ENCODE measurements around the gene CTSO. TPM values are rescaled to one million over a fixed set of nuclear protein-coding genes. Genes with fewer than 3 reads are reported as not detected.

CTSO gene, protein sequence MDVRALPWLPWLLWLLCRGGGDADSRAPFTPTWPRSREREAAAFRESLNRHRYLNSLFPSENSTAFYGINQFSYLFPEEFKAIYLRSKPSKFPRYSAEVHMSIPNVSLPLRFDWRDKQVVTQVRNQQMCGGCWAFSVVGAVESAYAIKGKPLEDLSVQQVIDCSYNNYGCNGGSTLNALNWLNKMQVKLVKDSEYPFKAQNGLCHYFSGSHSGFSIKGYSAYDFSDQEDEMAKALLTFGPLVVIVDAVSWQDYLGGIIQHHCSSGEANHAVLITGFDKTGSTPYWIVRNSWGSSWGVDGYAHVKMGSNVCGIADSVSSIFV
- polyA plus RNA-seq (2013, experiment 1 of 2), result 20.2 TPM
- 21.1 TPM for polyA plus RNA-seq (2013, experiment 2 of 2)

DNA sequence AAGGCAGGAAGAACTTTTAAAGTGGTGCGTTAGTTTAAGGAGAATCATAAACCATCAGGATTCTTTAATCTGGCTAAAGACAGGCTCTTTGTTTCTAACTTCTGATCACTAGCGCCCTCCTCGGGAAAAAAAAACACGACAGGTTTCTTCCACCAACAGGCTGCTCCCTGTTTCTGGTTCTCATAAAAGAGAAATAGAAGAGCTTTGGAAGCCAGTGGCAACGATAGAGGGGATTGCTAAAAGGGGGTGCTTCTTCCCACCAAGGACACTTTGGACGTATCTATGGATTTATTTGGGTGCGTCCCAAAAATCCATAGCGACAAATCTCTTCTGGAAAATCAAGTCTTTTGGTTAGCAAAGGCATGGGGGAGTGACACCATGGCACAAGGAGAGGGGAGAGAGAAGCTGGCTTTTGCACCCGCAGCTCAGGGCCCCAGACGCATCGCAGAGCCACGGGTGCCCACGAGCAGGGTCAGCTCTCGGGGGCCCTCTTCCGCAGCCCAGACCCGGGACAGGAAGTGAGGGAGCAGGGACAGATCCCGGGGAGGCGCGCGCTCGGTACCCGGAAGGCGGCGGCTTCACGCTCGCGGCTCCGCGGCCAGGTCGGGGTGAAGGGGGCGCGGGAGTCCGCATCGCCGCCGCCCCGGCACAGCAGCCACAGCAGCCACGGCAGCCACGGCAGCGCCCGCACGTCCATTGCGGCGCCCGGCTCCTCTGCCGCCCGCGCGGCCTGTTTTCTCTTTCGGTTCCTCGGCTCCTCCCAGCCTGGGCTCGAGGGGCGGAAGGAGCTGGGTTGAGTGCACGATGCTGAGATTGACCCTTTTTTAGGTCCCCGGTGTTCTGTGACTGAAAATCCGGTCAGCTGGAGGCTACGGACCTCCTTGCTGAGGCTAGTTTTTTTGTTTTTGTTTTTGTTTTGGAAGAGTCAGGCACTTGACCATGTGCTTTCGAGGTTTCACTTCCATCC lies at the start of gene CTSO:
TSS of gene CTSO (minus strand) at position 716 of the 967 bp plus-strand sequence. CDS start at position 697, 19 bp downstream.
- H3K79me1 ChIP-seq (replicated peaks; ENCODE audit: low read length, poor library complexity, severe bottlenecking), result no peaks in the 10 kb centered on the region
- H3K9ac ChIP-seq (ENCODE audit: low read length), result peak within 1 kb of the TSS; percentile 99
- peaks cover 4% of the 10 kb centered on the region for H3K9me3 ChIP-seq (ENCODE audit: control insufficient read depth, low read length)
- H3K4me1 ChIP-seq (ENCODE audit: control insufficient read depth, insufficient read depth, low read depth, low read length), result peaks cover 4% of the 10 kb centered on the region
- 3% methylated on average over 55 of the region's 58 CpGs for WGBS
- H3K36me3 ChIP-seq (ENCODE audit: control insufficient read depth in 1 of 2, insufficient read depth in 2 of 2, low read depth in 1 of 2, low read length in 2 of 2), result no peaks in the 10 kb centered on the region
- peak within 1 kb of the TSS; percentile 98 to 99 for H3K4ac ChIP-seq (ENCODE audit: low read depth in 1 of 2, low read length in 2 of 2)
- H2BK15ac ChIP-seq (ENCODE audit: low read depth, poor library complexity, severe bottlenecking), result peak within 1 kb of the TSS; percentile 97
- H3K27ac ChIP-seq (ENCODE audit: low read length, poor library complexity, severe bottlenecking), result peak within 1 kb of the TSS; percentile 81
- H3K27me3 ChIP-seq (ENCODE audit: control insufficient read depth in 1 of 2, insufficient read depth in 1 of 2, low read length in 2 of 2), result no peaks in the 10 kb centered on the region
- H2BK120ac ChIP-seq (ENCODE audit: low read depth, low read length), result peak within 1 kb of the TSS; percentile 96
- peak within 1 kb of the TSS; percentile 85 for H3K4me2 ChIP-seq (ENCODE audit: low read length, poor library complexity, severe bottlenecking)
- H3K23ac ChIP-seq (ENCODE audit: low read length in 2 of 2), result peak within 1 kb of the TSS in 1 of 2 experiments; percentile 5
- peak within 1 kb of the TSS; percentile 82 to 93 for H3K4me3 ChIP-seq (ENCODE audit: insufficient read depth in 1 of 2, low read depth in 1 of 2, low read length in 2 of 2)
- H4K91ac ChIP-seq (ENCODE audit: low read length), result peak within 1 kb of the TSS; percentile 99
- peak within 1 kb of the TSS; percentile 98 to 99 for H3K18ac ChIP-seq (ENCODE audit: low read depth in 1 of 2, low read length in 2 of 2)
- H2AK5ac ChIP-seq (ENCODE audit: low read length, severe bottlenecking), result peak within 1 kb of the TSS; percentile 58
- H3K14ac ChIP-seq (ENCODE audit: low read length in 2 of 2), result peak within 1 kb of the TSS; percentile 47 to 80
- peak within 1 kb of the TSS; percentile 33 for H2BK5ac ChIP-seq (ENCODE audit: low read depth, low read length, poor library complexity, severe bottlenecking)
- peak; percentile 87 for DNase-seq
- H2BK12ac ChIP-seq (ENCODE audit: low read length in 2 of 2), result no peak within 1 kb of the TSS
- H4K8ac ChIP-seq (ENCODE audit: low read length), result peak within 1 kb of the TSS; percentile 93
- H2AFZ ChIP-seq (ENCODE audit: low read depth, low read length), result peak within 1 kb of the TSS; percentile 42

DNA sequence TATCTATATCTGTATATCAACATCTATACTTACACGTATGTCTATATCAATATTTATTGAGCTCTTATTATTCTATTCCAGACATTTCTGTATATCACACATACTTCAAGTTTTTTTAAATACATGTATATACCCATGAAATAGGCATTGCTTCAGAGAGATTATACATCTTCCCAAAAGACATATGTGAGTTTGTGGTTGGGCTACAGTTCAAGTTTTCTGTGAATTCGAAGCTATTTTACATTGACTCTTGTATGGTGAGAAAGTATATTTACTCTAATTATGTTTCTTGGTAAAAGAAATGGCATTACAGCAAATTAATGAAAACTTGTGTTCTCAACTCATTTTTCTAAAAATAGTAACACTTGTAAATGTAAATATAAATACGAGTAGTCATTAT lies 46.8 kb upstream of the CTSO start:
- no peak for DNase-seq
- Histone ChIP-seq H2AFZ (ENCODE audit: low read depth, low read length) (no peak overlapping the region), H3K23ac (ENCODE audit: low read length in 2 of 2) (no peak overlapping the region), H2AK5ac (ENCODE audit: low read length, severe bottlenecking) (no peak overlapping the region), H3K4ac (ENCODE audit: low read depth in 1 of 2, low read length in 2 of 2) (no peak overlapping the region), H3K14ac (ENCODE audit: low read length in 2 of 2) (no peak overlapping the region), H3K9ac (ENCODE audit: low read length) (no peak overlapping the region), H3K9me3 (ENCODE audit: control insufficient read depth, low read length) (no peaks in the 10 kb centered on the region), H4K8ac (ENCODE audit: low read length) (no peak overlapping the region), H2BK15ac (ENCODE audit: low read depth, poor library complexity, severe bottlenecking) (no peak overlapping the region), H3K27me3 (ENCODE audit: control insufficient read depth in 1 of 2, insufficient read depth in 1 of 2, low read length in 2 of 2) (no peaks in the 10 kb centered on the region), H3K36me3 (ENCODE audit: control insufficient read depth in 1 of 2, insufficient read depth in 2 of 2, low read depth in 1 of 2, low read length in 2 of 2) (no peaks in the 10 kb centered on the region), H3K79me1 (replicated peaks; ENCODE audit: low read length, poor library complexity, severe bottlenecking) (no peaks in the 10 kb centered on the region), H3K4me2 (ENCODE audit: low read length, poor library complexity, severe bottlenecking) (no peak overlapping the region), H3K27ac (ENCODE audit: low read length, poor library complexity, severe bottlenecking) (no peak overlapping the region), H3K4me3 (ENCODE audit: insufficient read depth in 1 of 2, low read depth in 1 of 2, low read length in 2 of 2) (no peak overlapping the region), H3K18ac (ENCODE audit: low read depth in 1 of 2, low read length in 2 of 2) (no peak overlapping the region), H2BK120ac (ENCODE audit: low read depth, low read length) (no peak overlapping the region), H2BK5ac (ENCODE audit: low read depth, low read length, poor library complexity, severe bottlenecking) (no peak overlapping the region), H2BK12ac (ENCODE audit: low read length in 2 of 2) (no peak overlapping the region), H3K4me1 (ENCODE audit: control insufficient read depth, insufficient read depth, low read depth, low read length) (no peaks in the 10 kb centered on the region), H4K91ac (ENCODE audit: low read length) (no peak overlapping the region)
- no CpG with 5 or more reads among the region's 3 CpGs for WGBS

DNA sequence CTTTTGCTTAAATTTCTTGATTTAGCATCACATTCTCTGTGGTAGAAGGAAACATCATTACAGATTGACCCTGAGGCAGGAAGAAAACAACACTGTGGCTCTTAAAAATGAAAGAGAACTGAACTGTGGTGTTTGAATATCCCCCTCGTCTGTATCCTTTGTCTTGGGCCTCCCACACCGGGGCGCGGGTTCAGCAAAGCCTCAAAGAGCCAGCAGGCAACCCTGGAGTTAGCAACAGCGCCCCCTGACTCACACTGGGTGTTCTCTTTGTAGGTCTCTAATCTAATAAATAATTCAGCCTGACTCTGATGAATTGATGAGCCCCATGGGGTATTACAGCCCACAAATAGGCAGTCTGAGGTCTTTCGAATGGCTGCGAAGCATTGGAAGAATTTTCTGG lies 46.1 kb upstream of the CTSO start:
- H2AFZ ChIP-seq (ENCODE audit: low read depth, low read length), result no peak overlapping the region
- no peak overlapping the region for H2BK5ac ChIP-seq (ENCODE audit: low read depth, low read length, poor library complexity, severe bottlenecking)
- no peaks in the 10 kb centered on the region for H3K4me1 ChIP-seq (ENCODE audit: control insufficient read depth, insufficient read depth, low read depth, low read length)
- no peak overlapping the region for H3K4ac ChIP-seq (ENCODE audit: low read depth in 1 of 2, low read length in 2 of 2)
- no peaks in the 10 kb centered on the region for H3K79me1 ChIP-seq (replicated peaks; ENCODE audit: low read length, poor library complexity, severe bottlenecking)
- no peak overlapping the region for H3K18ac ChIP-seq (ENCODE audit: low read depth in 1 of 2, low read length in 2 of 2)
- H3K4me3 ChIP-seq (ENCODE audit: insufficient read depth in 1 of 2, low read depth in 1 of 2, low read length in 2 of 2), result peak overlapping the region in 1 of 2 experiments; percentile 49
- H3K9me3 ChIP-seq (ENCODE audit: control insufficient read depth, low read length), result no peaks in the 10 kb centered on the region
- 40% methylated on average over 7 of the region's 7 CpGs for WGBS
- H3K14ac ChIP-seq (ENCODE audit: low read length in 2 of 2), result no peak overlapping the region
- H3K36me3 ChIP-seq (ENCODE audit: control insufficient read depth in 1 of 2, insufficient read depth in 2 of 2, low read depth in 1 of 2, low read length in 2 of 2), result no peaks in the 10 kb centered on the region
- peak; percentile 3 for DNase-seq
- peak overlapping the region; percentile 7 for H4K8ac ChIP-seq (ENCODE audit: low read length)
- H3K23ac ChIP-seq (ENCODE audit: low read length in 2 of 2), result no peak overlapping the region
- H3K27ac ChIP-seq (ENCODE audit: low read length, poor library complexity, severe bottlenecking), result no peak overlapping the region
- no peak overlapping the region for H3K4me2 ChIP-seq (ENCODE audit: low read length, poor library complexity, severe bottlenecking)
- no peak overlapping the region for H2AK5ac ChIP-seq (ENCODE audit: low read length, severe bottlenecking)
- no peak overlapping the region for H4K91ac ChIP-seq (ENCODE audit: low read length)
- H3K27me3 ChIP-seq (ENCODE audit: control insufficient read depth in 1 of 2, insufficient read depth in 1 of 2, low read length in 2 of 2), result no peaks in the 10 kb centered on the region
- peak overlapping the region; percentile 36 for H3K9ac ChIP-seq (ENCODE audit: low read length)
- no peak overlapping the region for H2BK15ac ChIP-seq (ENCODE audit: low read depth, poor library complexity, severe bottlenecking)
- H2BK12ac ChIP-seq (ENCODE audit: low read length in 2 of 2), result no peak overlapping the region
- H2BK120ac ChIP-seq (ENCODE audit: low read depth, low read length), result no peak overlapping the region

DNA sequence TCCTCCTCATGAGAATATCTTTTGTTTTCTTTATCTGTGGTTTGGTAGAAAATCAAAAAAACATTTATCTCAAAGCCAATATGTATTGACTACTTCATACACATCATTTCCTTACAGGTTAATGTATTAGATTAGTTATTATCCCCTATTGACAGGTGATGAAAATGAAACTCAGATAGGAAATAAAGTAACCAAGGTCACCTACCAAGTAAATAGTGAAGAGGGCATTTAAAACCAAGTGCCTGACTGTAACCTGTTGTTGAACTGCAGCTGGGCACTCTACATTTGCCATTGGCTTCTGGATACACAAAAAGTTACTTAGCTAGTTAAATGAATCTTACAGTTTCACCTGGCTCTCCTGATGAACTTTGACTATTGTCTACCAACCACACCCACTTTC lies 41.4 kb upstream of the CTSO start:
- no peak overlapping the region for H3K14ac ChIP-seq (ENCODE audit: low read length in 2 of 2)
- H3K36me3 ChIP-seq (ENCODE audit: control insufficient read depth in 1 of 2, insufficient read depth in 2 of 2, low read depth in 1 of 2, low read length in 2 of 2), result no peaks in the 10 kb centered on the region
- H3K23ac ChIP-seq (ENCODE audit: low read length in 2 of 2), result no peak overlapping the region
- H3K4me2 ChIP-seq (ENCODE audit: low read length, poor library complexity, severe bottlenecking), result no peak overlapping the region
- no peaks in the 10 kb centered on the region for H3K9me3 ChIP-seq (ENCODE audit: control insufficient read depth, low read length)
- H2AK5ac ChIP-seq (ENCODE audit: low read length, severe bottlenecking), result no peak overlapping the region
- no peaks in the 10 kb centered on the region for H3K79me1 ChIP-seq (replicated peaks; ENCODE audit: low read length, poor library complexity, severe bottlenecking)
- no peak overlapping the region for H4K91ac ChIP-seq (ENCODE audit: low read length)
- H2BK15ac ChIP-seq (ENCODE audit: low read depth, poor library complexity, severe bottlenecking), result no peak overlapping the region
- no peak overlapping the region for H4K8ac ChIP-seq (ENCODE audit: low read length)
- no peak overlapping the region for H3K9ac ChIP-seq (ENCODE audit: low read length)
- no peak overlapping the region for H3K27ac ChIP-seq (ENCODE audit: low read length, poor library complexity, severe bottlenecking)
- no peak overlapping the region for H2BK12ac ChIP-seq (ENCODE audit: low read length in 2 of 2)
- no peak overlapping the region for H2BK120ac ChIP-seq (ENCODE audit: low read depth, low read length)
- no peak overlapping the region for H3K4ac ChIP-seq (ENCODE audit: low read depth in 1 of 2, low read length in 2 of 2)
- H3K27me3 ChIP-seq (ENCODE audit: control insufficient read depth in 1 of 2, insufficient read depth in 1 of 2, low read length in 2 of 2), result no peaks in the 10 kb centered on the region
- H2BK5ac ChIP-seq (ENCODE audit: low read depth, low read length, poor library complexity, severe bottlenecking), result no peak overlapping the region
- H3K4me1 ChIP-seq (ENCODE audit: control insufficient read depth, insufficient read depth, low read depth, low read length), result no peaks in the 10 kb centered on the region
- H3K18ac ChIP-seq (ENCODE audit: low read depth in 1 of 2, low read length in 2 of 2), result no peak overlapping the region
- no peak overlapping the region for H3K4me3 ChIP-seq (ENCODE audit: insufficient read depth in 1 of 2, low read depth in 1 of 2, low read length in 2 of 2)
- no peak for DNase-seq
- no peak overlapping the region for H2AFZ ChIP-seq (ENCODE audit: low read depth, low read length)

Measured in mesenchymal stem cell (in vitro differentiated cells and primary cell).